Caco-2 (cell line): Measurements from ENCODE around the gene THADA. TPM values are rescaled to one million over a fixed set of nuclear protein-coding genes. Genes with fewer than 3 reads are reported as not detected.
A peak's percentile ranks its signal among the peaks of the same experiment; 100 is the strongest.

Experiments
- BruUV-seq: library from RNA; stranded (reverse); fragments of 400-500 nt; replicated peaks from 2 replicates; lab custom pipeline; 2021; lab: Mats Ljungman, UMichigan
- CTCF ChIA-PET: fragments of 300-600 bp; sonication (Branson Sonifier 250); formaldehyde crosslinking; loops from one replicate; lab custom pipeline; 2022; ENCODE audit warnings: antibody characterized with exemption; lab: Charles Lee
- POLR2A ChIA-PET: fragments of 300-600 bp; sonication (Branson Sonifier 250); formaldehyde crosslinking; loops from one replicate; lab custom pipeline; 2022; ENCODE audit warnings: antibody characterized with exemption; lab: Charles Lee
- DNase-seq, 2 experiments: peaks; one replicate each; pipeline versions ENCODE4 v3.0.0 to v3.0.0-alpha.2; 2020 to 2022
- H3K27me3 ChIP-seq: replicated peaks from 2 replicates; pipeline ENCODE4 v1.6.0; 2011; ENCODE audit warnings: low read length; ENCODE audit not compliant: control insufficient read depth, insufficient read depth
- H3K36me3 ChIP-seq: 2 replicates; pipeline ENCODE4 v1.5.1; 2011; ENCODE audit warnings: low read length; ENCODE audit not compliant: control insufficient read depth, insufficient read depth
- H3K4me1 ChIP-seq: fragments of 250-450 bp; sonication (Bioruptor Pico); 2 replicates; pipeline ENCODE4 v1.5.1; 2020; ENCODE audit warnings: mild to moderate bottlenecking
- H3K4me3 ChIP-seq: 2 replicates; pipeline ENCODE4 v1.5.1; 2011; ENCODE audit warnings: low read depth, mild to moderate bottlenecking, control low read depth, low read length
- H3K9me3 ChIP-seq: fragments of 250-450 bp; sonication (Bioruptor Pico); 2 replicates; pipeline ENCODE4 v1.5.1; 2020; ENCODE audit warnings: mild to moderate bottlenecking, moderate library complexity
- H3K27ac Mint-ChIP-seq: one replicate; pipeline ENCODE4 v1.8.0; 2022; ENCODE audit warnings: mixed read lengths; ENCODE audit not compliant: unreplicated experiment
- H3K27me3 Mint-ChIP-seq: one replicate; pipeline ENCODE4 v1.8.0; 2022; ENCODE audit warnings: mixed read lengths; ENCODE audit not compliant: insufficient read depth, unreplicated experiment
- H3K36me3 Mint-ChIP-seq: one replicate; pipeline ENCODE4 v1.8.0; 2022; ENCODE audit warnings: mild to moderate bottlenecking, mixed read lengths; ENCODE audit not compliant: insufficient read depth, unreplicated experiment
- H3K4me1 Mint-ChIP-seq: one replicate; pipeline ENCODE4 v1.8.0; 2022; ENCODE audit warnings: low read depth, mixed read lengths; ENCODE audit not compliant: unreplicated experiment
- H3K4me3 Mint-ChIP-seq: one replicate; pipeline ENCODE4 v1.8.0; 2022; ENCODE audit warnings: mild to moderate bottlenecking, moderate library complexity, mixed read lengths; ENCODE audit not compliant: unreplicated experiment
- H3K9me3 Mint-ChIP-seq: one replicate; pipeline ENCODE4 v1.8.0; 2022; ENCODE audit warnings: mixed read lengths; ENCODE audit not compliant: unreplicated experiment
- intact Hi-C: fragments of 100-400 bp; cut with micrococcal nuclease; formaldehyde crosslinking; loops from one replicate; pipeline ENCODE4 v1.10.0; 2022; ENCODE audit not compliant: unreplicated experiment
- total RNA-seq: library from RNA; stranded (reverse); gene quantifications from 2 replicates; pipeline ENCODE4 v1.2.3, GENCODE V29; 2022
- TF ChIP-seq, protein P1 (sequence below), 2 experiments: fragments of 200-600 bp in 1 of 2; IDR thresholded peaks; 1 replicate in 1 of 2; 2 replicates in 1 of 2; pipeline versions ENCODE4 v1.5.1 to v1.8.0; 2011 to 2022; ENCODE audit warnings: antibody characterized with exemption in 1 of 2, control low read depth in 1 of 2, inconsistent platforms in 1 of 2, low read depth in 1 of 2, low read length in 1 of 2, mild to moderate bottlenecking in 1 of 2, moderate library complexity in 1 of 2; ENCODE audit not compliant: insufficient read depth in 1 of 2, severe bottlenecking in 1 of 2, unreplicated experiment in 1 of 2

Gene THADA
- total RNA-seq, 1 experiment from 2014 or later = 33.8 TPM

DNA sequence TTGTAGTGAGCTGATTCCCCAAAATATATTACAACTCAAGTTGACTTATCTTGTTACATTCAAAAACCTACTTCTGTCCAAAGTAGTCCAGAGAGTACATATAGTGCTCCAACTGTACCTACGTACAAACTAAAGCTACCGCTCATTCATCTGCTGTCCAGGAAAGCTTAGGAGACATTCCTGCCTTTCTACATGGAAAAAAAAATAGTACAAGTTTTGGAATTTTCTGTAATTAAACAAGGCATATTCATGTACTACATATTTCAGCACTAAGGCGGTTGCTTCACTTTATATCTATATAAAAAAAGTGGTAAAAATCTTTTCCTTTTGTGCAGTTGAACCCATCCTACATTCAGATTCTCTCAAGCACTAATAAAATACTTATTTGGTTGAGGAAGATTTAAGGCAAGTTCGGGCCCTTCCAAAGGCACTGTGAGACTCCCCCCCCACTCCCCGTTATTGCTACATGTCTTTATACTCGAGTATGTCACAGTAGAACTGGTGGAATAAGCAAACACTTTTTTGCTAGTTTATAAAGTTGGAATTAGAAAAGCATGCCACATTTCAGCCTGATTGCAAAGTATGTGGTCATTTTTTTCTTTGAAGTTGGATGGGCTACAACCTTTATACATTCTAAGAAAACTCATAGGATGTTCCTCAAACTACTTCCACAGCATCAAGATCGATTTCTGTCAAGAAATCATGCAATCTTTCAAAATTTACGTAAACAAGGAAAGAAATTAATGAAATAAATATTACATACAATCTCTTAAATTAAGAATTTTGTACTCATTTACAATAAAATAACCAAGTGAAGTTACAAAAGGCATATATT is 373.1 kb downstream of the THADA start:
- H3K27me3 Mint-ChIP-seq = no peaks in the 10 kb centered on the region
- intact Hi-C loops = no loop called here
- ChIA-PET CTCF (interaction anchor here (1.0 to 1.2 kb wide), 5 partner anchors 20 to 262 kb away, joined by 3 to 7 read pairs (median 3); no protein-coding TSS in a partner anchor), POLR2A (interaction anchor here (0.6 to 1.7 kb wide), 4 partner anchors 55 to 244 kb away, joined by 3 to 4 read pairs (median 4); no protein-coding TSS in a partner anchor)
- DNase-seq = no peak
- H3K36me3 Mint-ChIP-seq = peaks cover 96% of the 10 kb centered on the region
- peak overlapping the region; percentile 76 for H3K27ac Mint-ChIP-seq
- TF ChIP-seq, protein P1, sequence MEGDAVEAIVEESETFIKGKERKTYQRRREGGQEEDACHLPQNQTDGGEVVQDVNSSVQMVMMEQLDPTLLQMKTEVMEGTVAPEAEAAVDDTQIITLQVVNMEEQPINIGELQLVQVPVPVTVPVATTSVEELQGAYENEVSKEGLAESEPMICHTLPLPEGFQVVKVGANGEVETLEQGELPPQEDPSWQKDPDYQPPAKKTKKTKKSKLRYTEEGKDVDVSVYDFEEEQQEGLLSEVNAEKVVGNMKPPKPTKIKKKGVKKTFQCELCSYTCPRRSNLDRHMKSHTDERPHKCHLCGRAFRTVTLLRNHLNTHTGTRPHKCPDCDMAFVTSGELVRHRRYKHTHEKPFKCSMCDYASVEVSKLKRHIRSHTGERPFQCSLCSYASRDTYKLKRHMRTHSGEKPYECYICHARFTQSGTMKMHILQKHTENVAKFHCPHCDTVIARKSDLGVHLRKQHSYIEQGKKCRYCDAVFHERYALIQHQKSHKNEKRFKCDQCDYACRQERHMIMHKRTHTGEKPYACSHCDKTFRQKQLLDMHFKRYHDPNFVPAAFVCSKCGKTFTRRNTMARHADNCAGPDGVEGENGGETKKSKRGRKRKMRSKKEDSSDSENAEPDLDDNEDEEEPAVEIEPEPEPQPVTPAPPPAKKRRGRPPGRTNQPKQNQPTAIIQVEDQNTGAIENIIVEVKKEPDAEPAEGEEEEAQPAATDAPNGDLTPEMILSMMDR (IDR thresholded peaks at IDR 0.05; ENCODE audit: insufficient read depth in 1 of 2, low read depth in 1 of 2, low read length in 1 of 2, severe bottlenecking in 1 of 2, unreplicated experiment in 1 of 2) = no peak
- Histone ChIP-seq H3K4me1 (peaks cover 38% of the 10 kb centered on the region), H3K36me3 (peaks cover 21% of the 10 kb centered on the region), H3K4me3 (peak overlapping the region; percentile 98), H3K9me3 (no peaks in the 10 kb centered on the region), H3K27me3 (no peaks in the 10 kb centered on the region)
- H3K4me1 Mint-ChIP-seq = peaks cover 30% of the 10 kb centered on the region
- H3K9me3 Mint-ChIP-seq = no peaks in the 10 kb centered on the region
- H3K4me3 Mint-ChIP-seq = peak overlapping the region; percentile 70
- BruUV-seq = TSS peak; percentile 29

GRCh38 chr2:43221763-43222474 is 373.9 kb downstream of the THADA start:
- peak overlapping the region; percentile 70 for H3K4me3 Mint-ChIP-seq
- CTCF ChIA-PET = interaction anchor here (1.0 to 2.8 kb wide), 8 partner anchors 19 to 274 kb away, joined by 3 to 13 read pairs (median 4); no protein-coding TSS in a partner anchor
- DNase-seq = peak; percentile 78 to 87
- POLR2A ChIA-PET = interaction anchor here (0.6 to 1.7 kb wide), 7 partner anchors 14 to 339 kb away, joined by 3 to 4 read pairs (median 4); no protein-coding TSS in a partner anchor
- H3K4me1 Mint-ChIP-seq = peaks cover 30% of the 10 kb centered on the region
- H3K4me3 ChIP-seq = peak overlapping the region; percentile 98
- peaks cover 35% of the 10 kb centered on the region for H3K4me1 ChIP-seq
- no peaks in the 10 kb centered on the region for H3K27me3 Mint-ChIP-seq
- H3K36me3 Mint-ChIP-seq = peaks cover 92% of the 10 kb centered on the region
- no TSS peak for BruUV-seq
- peak overlapping the region; percentile 76 for H3K27ac Mint-ChIP-seq
- H3K27me3 ChIP-seq = no peaks in the 10 kb centered on the region
- peaks cover 21% of the 10 kb centered on the region for H3K36me3 ChIP-seq
- intact Hi-C loops = loop anchor here (1.0 to 2.0 kb wide), 2 partner anchors 93 to 247 kb away; no protein-coding TSS in a partner anchor
- no peaks in the 10 kb centered on the region for H3K9me3 ChIP-seq
- H3K9me3 Mint-ChIP-seq = no peaks in the 10 kb centered on the region
- TF ChIP-seq, protein P1 (IDR thresholded peaks at IDR 0.05; ENCODE audit: insufficient read depth in 1 of 2, low read depth in 1 of 2, low read length in 1 of 2, severe bottlenecking in 1 of 2, unreplicated experiment in 1 of 2) = no peak
